CD4-positive, alpha-beta T cell treated with Interferon alpha-2 for 1 hour (primary cell): ENCODE measurements around the gene TPSD1.
A peak's percentile ranks its signal among the peaks of the same experiment; 100 is the strongest.
"Not testable (repeated sequence)": the region's sequence is repeated elsewhere in the genome, so short reads cannot be mapped to it uniquely, and the experiment has no call there.

Experiments
- DNase-seq, 2 donors: peaks; one replicate each; pipeline ENCODE4 v3.0.0-alpha.2; 2020 to 2022

The TPSD1 gene

DNA sequence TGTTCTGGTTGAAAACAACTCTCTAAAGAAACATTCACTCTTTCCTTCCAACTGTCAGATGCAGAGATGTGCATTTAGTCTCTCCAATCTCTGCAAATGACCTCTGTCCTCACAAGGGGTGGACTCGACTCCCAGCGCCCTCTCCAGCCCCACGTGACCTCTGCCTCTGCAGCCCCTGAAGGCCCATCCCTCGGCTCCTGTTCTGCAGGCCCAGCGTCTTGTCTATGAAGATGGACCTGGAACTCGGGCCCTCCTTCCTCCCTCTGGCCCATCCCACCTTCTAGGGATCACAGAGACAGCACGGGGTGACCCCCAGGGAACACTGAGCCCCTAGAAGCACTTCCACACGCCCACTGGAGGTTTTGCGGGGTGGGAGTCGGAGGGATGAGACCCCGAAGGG is 12.5 kb upstream of the TPSD1 start:
- DNase-seq = not testable (repeated sequence)

DNA sequence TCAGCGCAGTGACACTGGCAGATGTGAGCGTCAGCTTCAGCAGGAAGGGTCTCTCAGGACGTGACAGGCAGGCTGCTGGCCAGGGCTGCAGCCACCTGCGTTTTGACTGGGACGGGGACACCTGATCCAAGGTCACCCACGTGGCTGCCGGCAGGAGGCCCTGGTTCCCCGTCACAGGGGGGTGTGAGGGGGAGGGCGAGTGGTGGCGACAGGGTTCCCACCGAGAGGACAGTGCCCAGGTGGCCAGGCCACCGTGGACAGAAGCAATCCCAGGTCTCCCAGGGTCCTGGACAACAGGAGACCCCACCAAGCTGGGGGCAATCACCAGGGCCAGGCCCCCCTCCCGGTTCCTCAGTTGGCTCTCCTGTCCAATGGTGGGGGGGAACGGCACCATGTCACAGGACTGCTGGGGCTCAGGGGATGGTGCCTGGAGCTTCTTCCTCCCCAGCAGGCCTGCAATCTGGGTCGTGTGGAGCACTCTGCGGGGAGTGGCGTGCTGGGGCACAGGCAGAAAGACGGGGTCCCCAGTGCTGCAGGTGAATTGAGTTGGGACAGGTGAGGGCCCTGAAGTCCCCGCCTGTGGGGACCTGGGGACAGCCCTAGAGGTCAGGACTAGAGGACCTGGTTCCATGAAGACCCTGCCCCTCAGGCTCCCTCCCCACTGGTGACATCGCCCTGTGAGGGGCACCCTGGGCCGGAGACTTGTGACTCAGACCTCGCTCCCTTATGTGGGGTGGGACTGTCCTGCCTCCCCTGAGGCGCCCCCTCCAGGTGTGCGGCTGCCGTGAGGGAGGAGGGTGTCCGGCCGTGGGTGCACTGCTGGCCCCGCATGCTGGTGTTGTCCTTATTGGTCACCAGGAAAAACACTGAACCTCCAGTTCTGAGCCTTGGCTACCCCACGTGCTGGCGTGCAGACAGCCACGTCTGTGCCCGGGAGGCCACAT is 11.7 kb upstream of the TPSD1 start:
- DNase-seq = not testable (repeated sequence)

DNA sequence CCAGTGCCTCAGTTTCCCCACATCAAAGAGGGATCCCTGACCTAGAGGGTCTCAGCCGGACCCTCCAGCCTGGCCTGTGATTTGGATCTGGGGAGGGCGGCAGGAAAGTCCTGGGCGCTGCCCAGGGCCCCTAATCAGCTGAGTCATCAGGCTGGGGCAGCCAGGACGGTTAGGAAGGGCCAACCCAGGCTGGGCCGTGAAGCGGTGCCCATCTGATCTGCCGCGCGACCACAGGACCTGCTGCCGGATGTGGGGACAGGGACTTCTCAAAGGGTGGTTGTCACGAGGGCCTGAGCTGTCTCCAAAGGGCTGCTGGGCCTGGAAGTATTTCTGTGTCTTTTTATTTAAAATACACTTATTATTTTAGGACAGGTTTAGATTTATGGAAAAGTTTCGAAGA is 11.0 kb upstream of the TPSD1 start:
- DNase-seq = peak; percentile 16 to 25

DNA sequence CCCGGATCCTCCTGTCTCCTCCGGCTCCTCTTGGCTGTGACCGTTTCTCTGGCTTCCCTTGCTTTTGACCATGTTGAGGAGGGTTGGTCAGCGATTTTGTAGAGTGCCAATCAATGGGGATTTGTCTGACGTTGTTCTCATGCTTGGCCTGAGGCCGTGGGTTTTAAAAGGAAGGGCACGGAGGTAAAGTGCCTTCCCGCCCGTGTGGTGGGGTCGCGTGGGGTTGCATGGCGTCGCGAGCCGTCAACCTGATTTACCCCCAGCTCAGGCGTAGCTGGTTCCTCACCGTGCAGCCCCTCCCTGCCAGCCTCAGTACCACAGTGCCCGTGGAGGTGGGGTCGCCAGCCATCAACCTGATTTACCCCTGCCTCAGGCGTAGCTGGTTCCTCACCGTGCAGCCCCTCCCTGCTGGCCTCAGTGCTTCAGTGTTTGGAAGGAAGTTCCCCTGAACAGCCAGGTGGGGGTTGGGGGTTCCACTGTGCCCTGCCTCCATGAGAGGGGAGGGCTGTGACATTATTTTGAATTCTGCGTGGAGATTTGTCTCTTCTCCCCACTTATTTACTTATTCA is 10.3 kb upstream of the TPSD1 start:
- DNase-seq = no peak

DNA sequence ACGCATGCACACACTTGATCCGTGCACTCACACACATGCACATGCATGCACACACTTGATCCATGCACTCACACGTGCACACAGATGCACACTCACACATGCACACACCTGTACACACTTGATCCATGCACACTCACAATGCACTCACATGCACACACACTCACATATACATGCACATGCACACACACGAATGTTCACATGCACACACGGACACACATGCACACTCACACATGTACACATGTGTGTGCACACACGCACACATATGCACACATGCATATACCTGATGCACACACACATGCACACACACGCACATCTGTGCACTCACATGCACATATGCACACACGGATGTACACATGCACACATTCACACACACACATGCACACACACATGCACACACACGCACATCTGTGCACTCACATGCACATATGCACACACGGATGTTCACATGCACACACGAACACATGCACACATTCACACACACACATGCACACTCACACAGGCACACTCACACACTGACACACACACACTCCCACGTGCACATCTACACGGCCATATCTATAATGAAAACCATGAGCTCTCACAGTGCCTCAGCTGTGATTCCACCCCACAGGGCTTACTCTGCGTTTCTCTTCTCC is 7.8 kb upstream of the TPSD1 start:
- not testable (repeated sequence) for DNase-seq

DNA sequence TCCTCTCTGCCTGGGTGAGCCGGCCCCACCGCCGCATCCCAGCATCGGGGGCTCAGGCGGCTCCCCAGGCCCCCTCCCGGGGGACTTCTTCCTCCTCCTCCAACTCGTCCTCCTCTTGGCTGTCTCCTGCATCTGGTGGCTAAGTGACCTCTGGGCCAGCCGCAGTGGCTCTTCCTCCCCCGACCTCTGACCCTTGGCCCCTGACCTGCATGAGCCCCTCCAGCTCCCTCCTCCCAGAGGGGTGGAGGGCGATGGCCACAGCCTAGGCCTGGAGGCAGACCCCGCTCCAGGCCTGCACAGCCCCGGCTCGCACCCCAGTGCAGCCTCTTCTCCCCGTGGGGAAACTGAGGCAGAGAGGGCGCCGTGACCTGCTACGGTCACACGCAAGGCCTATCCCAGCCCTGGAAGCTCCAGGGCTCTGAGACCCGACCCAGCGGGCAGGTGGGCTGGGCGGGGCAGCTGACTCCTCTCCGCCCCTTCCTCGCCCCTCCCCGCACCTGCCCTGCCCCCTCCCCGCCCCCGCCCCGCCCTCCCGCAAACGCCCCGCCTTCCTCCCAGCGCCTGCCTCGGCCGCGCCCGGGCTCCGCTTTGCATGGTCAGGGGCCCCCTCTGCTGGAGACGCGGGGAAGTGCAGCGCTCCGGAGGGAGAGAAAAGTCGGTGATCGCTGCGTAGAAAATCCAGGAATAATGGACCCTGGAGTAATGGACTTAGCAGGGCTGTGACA is 6.7 kb upstream of the TPSD1 start:
- not testable (repeated sequence) for DNase-seq

DNA sequence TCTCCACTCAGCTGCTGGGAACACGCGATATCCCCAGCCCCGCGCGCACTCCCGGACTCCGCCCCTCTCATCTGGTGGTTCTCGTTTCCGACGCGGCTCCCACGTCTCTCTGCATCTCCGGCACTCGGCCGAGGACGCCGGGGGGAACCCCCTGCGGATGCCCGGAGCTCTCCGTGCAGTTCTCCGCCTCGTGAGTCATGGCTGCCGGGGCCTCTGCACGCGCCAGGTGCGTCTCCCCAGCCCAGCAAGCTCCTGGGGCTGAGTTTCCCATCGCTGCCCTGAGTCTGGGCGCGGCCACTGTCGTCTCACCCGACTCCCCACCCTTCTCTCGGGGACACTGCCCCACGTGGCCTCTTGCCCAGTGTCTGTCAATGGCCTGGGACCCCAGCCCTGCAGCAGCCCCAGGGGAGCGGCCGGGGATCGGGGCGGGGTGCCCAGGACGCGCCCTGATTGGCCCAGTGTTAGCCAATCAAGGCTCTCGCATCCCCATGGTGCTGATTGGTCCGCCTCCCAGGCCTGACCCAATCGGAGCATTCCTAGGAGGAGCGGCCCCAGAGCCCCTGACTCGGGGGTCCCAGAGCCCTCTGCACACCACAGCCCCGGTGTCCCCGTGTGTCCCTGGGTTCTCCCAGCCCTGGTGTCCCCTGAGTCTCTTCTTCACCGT is 2.0 kb upstream of the TPSD1 start:
- DNase-seq = not testable (repeated sequence)

DNA sequence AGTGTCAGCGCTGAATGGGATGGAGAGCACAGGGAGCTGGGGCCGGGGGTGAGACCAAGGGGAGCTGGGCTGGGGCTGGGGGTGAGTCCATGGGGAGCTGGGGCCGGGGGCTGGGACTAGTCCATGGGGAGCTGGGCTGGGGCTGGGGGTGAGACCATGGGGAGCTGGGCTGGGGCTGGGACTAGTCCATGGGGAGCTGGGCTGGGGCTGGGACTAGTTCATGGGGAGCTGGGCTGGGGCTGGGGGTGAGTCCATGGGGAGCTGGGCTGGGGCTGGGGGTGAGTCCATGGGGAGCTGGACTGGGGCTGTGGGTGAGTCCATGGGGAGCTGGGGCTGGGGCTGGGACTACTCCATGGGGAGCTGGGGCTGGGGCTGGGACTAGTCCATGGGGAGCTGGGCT is 1.0 kb upstream of the TPSD1 start:
- DNase-seq = not testable (repeated sequence)

DNA sequence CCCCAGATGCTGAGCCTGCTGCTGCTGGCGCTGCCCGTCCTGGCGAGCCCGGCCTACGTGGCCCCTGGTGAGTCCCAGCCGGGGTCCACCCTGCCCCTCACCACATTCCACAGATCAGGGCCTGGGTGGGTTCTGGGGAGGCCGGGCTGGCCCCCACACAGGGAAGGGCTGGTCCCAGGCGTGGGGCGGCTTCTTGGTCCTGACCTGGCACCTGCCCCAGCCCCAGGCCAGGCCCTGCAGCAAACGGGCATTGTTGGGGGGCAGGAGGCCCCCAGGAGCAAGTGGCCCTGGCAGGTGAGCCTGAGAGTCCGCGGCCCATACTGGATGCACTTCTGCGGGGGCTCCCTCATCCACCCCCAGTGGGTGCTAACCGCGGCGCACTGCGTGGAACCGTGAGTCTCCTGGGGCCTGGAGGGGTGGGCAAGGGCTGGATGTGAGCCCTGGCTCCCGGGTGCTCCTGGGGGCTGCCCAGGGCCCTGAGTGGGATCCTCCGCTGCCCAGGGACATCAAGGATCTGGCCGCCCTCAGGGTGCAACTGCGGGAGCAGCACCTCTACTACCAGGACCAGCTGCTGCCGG is 516 bp downstream of the TPSD1 start:
- not testable (repeated sequence) for DNase-seq

DNA sequence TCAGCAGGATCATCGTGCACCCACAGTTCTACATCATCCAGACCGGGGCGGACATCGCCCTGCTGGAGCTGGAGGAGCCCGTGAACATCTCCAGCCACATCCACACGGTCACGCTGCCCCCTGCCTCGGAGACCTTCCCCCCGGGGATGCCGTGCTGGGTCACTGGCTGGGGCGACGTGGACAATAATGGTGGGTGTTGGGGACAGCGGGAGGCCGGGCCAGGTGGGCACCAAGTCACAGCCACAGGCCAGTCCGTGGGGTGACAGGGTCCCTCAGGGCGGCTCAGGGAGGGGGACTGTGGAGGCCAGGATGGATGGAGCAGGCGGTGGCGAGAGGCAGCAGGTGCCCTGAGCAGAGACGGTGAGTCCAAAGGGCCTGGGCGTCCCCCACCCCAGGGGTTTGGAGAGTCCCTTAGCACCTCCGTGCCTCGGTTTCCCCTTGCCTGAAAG is 1.0 kb downstream of the TPSD1 start:
- DNase-seq = no peak

DNA sequence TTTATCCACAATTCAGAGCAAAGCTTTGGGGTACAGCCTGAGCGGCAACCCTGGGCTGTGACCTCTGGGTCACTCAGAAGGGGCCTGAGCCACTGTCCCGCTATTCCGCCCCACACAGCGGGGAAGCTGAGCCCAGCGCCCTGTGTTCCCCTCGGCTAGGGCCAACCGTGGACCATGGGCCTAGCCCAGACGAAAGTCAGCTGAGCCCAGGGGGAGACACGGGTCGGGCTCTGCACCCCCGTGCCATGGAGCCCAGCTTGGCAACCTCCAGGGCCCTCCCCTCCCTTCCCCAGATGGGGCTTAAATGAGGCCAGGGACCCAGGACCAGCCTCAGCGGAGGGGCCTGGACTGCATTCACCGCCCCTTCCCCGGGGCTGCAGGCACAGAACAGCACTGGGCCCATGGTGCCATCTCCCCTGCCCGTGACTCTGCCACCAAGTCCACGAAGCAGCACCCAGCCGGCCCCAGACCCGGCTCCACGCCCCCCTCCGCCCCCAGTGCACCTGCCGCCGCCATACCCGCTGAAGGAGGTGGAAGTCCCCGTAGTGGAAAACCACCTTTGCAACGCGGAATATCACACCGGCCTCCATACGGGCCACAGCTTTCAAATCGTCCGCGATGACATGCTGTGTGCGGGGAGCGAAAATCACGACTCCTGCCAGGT is 1.8 kb downstream of the TPSD1 start:
- DNase-seq = no peak

DNA sequence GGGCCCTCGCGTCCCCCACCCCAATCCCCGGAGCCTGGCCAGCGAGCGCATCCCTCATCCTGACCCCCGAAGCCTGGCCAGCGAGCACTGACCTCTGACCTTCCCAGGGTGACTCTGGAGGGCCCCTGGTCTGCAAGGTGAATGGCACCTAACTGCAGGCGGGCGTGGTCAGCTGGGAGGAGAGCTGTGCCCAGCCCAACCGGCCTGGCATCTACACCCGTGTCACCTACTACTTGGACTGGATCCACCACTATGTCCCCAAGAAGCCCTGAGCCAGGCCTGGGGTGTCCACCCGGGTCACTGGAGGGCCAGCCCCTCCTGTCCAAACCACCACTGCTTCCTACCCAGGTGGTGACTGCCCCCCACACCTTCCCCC is 2.3 kb downstream of the TPSD1 start:
- no peak for DNase-seq

DNA sequence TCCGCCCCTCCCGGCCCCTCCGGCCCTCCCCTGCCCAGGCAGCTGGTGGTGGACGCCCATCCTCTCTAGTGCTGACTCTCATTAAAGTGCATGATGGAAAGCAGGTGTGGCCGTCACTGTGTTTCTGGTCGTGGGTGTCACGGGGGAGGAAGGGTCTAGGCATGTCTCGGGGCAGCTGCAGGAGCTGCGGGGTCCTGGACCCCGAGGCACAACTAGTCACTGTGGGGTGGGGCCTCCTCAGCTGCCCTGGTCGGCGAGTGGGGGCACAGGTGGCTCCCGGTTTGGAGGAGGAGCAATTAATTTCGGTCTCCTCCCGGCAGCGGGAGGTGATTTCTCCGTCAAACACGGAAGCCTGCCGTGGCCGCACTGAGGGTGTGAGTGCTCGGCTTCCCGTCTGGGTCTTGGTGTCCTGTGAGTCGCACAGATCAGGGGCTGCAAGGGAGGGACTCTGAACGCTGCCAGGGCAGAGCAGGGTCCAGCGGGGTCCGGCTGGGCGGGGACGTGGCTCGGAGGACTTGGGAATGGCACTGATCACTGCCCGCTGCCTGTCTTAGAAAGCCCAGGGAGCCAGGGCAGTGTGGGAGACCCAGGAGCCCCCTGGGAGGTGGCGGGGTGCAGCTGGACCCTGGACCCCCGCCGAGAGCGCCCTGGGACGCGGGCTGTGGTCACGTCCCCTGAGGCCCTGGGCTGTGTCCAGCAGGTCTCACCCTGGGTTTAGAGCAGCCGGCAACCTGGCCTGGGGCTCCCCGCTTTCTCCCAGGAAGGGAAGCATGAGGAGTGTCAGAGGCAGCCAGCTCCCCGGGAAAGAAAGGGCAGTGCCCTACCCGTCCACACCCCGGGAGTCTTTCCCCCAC is 3.3 kb downstream of the TPSD1 start:
- DNase-seq = no peak

DNA sequence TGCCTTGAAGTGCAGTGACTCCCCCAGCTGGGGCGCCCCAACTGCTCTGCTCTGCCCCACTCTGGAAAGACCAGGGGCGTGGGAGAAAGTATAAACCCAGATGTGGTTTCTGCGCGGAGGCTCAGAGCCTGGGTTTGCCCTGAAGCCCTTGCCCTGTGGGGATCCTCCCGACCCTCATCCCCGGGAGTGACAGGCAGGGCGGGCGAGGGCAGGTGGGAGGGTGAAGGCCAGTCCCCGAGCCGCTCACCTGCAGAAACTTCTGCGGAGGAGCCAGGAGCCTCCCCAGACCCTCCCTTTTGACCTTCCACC is 3.8 kb downstream of the TPSD1 start:
- DNase-seq = no peak

DNA sequence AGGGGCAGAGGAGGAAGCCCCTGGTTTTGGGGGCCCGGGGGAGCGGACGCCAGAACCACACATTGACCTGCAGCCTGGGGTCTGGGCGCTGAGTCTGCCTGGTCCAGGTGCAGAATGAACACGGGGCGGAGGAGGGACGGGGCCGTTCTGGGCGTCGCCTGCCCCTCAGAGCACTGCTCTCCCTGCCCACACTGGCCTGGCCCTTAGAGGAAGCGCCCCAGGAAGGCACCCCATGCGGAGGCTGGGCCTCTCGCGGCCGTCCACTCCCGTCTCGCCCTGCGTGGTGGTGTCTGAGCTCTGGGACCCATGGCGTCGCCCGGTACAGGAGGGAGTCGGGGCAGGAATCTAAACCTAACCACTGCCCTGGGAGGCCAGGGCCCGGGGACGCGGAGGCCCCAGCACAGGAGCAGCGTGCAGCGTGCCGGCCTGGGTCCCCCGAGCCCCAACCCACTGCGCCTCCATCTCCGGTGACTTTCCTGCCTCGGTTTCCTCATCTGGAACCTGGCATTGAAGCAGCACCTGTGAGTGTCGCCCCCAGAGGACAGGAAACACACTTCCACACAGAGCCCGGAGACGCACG is 4.3 kb downstream of the TPSD1 start:
- no peak for DNase-seq

DNA sequence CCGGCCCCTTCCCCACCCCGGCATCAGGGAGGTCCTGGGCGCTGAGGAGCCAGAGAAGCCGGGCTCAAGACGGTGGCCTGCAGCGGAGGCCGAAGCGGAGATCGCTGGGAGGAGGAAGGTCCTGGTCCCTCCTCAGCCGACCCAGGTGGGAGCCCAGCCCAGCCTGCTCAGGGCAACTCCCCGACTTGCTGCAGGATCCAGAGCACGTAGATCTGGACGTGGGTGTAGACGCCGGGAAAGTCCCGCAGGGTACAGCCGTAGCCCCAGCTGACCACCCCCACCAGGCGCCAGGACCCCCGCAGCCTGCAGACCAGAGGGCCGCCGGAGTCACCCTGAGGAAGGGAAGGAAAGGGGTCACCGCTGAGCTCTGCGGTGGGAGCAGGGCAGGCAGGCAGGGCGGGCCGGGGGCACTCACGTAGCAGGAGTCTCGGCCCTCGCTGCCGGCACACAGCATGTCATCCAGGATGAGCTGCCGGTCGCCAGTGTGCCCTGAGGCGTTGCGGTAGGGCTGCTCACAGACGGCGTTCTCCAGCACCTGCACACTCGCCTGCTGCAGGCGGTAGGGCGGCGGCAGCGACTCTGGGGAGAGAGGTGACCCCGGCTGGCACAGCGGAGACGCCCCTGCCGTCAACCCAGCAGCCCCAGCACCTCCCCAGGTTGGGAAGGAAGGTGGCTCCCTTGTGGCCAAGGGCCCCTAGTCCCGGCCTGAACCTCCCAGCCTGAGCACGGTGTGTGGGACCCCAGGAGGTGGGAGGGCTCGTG is 5.4 kb downstream of the TPSD1 start:
- DNase-seq = no peak

DNA sequence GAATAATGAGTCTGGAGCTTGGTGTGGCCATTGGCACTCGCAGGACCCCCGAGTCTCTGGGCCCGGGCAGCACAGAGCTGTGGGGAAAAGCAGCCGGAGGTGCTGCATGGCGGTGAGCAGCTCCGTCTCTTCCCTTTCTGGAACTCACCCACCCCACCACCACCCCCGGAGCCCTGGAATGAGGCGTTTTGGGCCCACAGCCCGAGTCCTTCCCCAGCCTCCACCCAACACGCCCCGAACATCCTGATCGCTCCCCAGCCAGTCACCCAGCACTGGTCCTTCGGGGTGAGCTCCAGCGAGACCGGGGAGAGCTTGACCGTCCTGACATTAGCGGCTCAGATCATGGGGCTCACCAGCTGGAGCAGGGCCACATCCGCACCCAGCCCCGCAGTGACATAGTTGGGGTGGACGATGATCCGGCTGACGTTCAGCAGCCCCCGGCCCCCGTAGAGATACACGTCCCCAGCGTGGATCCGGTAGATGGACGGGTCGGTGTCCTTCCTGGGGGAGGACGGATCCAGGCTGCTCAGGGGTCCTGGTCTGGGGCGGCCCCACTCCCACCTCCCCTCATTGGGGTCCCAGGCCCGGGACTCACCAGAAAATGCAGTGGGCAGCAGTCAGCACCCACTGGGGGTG is 6.5 kb downstream of the TPSD1 start:
- no peak for DNase-seq

DNA sequence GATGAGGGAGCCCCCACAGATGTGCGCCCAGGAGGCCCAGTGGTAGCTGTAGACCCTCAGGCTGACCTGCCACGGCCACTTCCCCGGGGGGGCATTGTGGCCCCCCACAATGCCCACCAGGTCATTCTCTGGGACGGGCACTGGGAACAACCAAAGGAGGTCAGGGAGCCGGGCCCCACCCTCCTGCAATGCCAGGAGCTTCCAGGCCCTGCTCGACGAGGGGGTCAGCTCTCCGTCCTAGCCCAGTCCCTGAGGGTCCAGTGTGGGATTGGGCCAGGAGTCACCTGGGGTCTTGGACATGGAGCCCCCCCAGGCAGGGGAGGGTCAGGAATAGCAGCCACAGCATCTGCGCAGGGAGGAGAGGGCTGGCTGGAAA is 7.0 kb downstream of the TPSD1 start:
- DNase-seq = no peak
